ENCODE data around the gene DBX1.
"Not testable (repeated sequence)": the region's sequence is repeated elsewhere in the genome, so short reads cannot be mapped to it uniquely, and the experiment has no call there.

The DBX1 gene

GRCh38 chr11:20160425-20161229, at the start of gene DBX1:
Gene DBX1, minus strand, starts transcription at chr11:20160475. Its CDS starts 151 bp downstream, at chr11:20160324.
- DNase-seq: no peak

GRCh38 chr11:20208622-20209111, 48.4 kb upstream of the DBX1 start:
- no peak for DNase-seq

- no peak for DNase-seq
These were observed 47.7 kb upstream of the DBX1 start for GRCh38 chr11:20207781-20208621.

- DNase-seq: no peak
These were observed 45.5 kb upstream of the DBX1 start for GRCh38 chr11:20205807-20206206.

DNA sequence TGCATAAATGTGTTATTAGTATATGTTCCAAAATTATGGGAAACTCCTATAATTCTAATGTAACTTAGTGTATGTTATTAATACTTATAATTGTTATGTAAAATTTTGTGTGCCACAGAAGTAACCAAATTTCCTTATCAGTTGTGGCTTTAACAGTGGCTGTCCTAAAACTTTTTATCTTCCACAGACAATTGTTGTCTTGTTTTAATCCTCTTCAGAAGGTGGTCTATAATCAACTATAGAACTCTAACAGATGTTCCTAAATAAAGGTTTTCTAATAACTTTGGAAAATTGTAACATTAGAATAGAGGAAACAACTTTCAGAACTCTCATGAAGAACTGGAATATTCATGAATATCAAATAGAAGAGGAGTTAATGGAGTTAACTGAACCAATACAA, 44.4 kb upstream of the DBX1 start:
- DNase-seq: no peak

- no peak for DNase-seq
These were observed 43.6 kb upstream of the DBX1 start for GRCh38 chr11:20203831-20204230.

- no peak for DNase-seq
These were observed 41.0 kb upstream of the DBX1 start for GRCh38 chr11:20201231-20201630.

DNA sequence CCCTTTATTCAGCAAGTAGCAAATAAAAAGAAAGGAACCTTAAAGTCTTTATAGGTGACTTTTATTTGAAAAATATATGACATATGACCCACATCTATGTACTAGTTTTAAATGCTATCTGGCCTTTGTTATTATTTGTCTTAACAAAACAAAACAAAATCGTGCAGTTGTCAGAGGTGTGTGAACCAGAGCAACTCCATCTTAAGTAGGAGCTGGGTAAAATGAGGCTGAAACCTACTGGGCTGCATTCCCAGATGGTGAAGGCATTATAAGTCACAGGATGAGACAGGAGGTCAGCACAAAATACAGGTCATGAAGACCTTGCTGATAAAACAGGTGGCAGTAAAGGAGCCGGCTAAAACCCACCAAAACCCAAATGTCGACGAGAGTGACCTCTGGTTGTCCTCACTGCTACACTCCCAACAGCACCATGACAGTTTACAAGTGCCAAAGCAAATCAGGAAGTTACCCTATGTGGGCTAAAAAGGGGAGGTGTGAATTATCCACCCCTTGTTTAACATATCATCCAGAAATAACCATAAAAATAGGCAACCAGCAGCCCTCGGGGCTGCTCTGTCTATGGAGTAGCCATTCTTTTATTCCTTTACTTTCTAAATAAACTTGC, 40.2 kb upstream of the DBX1 start:
- not testable (repeated sequence) for DNase-seq

DNA sequence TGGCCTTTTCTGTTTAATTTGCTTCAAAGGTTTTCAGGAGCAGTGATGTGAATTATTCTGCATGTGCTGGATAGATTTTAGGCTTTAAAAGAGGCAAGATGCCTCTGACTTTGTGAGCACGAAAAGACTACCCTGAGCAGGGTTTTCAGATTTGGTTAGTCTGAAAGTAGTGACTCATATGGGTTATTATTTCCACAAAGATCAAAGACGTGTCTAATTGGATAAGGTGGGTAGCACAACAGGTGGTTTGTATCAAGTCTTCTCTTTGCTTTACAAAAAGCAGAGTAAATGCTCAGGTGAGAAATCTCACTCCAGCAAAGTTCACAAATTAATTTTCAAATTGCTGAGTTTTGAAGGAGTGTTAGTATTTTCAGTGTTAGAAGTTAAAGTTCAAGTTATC, 37.6 kb upstream of the DBX1 start:
- no peak for DNase-seq

- DNase-seq: no peak
These were observed 34.2 kb upstream of the DBX1 start for GRCh38 chr11:20194470-20194869.

GRCh38 chr11:20193307-20193706, 33.0 kb upstream of the DBX1 start:
- DNase-seq: no peak

DNA sequence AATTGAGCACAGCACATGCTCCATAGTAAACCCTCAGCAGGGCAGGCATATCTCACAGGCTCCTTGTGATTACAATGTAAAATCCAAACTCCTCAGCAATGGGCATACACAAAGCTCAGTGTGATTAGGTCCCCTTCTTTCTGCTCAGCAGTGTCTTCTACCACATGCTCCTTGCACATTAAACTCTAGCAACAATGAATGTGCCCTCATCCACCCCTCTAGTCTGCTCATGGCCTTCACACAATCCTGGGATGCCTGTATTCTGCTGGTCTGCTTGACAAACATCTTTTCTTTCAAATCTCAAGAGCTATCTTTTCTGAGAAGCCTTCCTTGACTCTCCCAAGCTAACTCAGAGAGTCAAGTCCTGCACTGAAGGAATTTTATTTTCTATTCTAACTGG, 32.4 kb upstream of the DBX1 start:
- no peak for DNase-seq

- no peak for DNase-seq
These were observed 31.9 kb upstream of the DBX1 start for GRCh38 chr11:20192151-20192550.

GRCh38 chr11:20178976-20179375, 18.7 kb upstream of the DBX1 start:
- DNase-seq: no peak

DNA sequence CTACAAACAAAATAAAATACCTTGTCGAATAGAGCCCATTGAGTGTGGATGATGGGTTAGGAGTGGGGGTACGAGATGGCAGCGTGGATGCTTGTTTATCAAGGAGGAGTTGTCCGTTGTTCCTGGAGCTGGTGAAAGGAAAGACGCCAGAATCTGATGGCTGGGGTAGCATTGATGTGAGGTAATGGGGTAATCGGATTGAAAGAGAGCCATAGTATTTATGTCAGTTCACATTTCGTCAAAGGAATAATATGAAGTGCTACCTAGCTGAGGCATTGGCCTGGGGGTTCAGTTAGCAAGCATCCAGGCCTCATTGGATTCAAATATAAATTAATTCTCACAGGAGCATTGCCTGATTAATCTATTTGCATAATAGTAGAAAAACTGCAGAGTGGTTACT, 16.9 kb upstream of the DBX1 start:
- no peak for DNase-seq

DNA sequence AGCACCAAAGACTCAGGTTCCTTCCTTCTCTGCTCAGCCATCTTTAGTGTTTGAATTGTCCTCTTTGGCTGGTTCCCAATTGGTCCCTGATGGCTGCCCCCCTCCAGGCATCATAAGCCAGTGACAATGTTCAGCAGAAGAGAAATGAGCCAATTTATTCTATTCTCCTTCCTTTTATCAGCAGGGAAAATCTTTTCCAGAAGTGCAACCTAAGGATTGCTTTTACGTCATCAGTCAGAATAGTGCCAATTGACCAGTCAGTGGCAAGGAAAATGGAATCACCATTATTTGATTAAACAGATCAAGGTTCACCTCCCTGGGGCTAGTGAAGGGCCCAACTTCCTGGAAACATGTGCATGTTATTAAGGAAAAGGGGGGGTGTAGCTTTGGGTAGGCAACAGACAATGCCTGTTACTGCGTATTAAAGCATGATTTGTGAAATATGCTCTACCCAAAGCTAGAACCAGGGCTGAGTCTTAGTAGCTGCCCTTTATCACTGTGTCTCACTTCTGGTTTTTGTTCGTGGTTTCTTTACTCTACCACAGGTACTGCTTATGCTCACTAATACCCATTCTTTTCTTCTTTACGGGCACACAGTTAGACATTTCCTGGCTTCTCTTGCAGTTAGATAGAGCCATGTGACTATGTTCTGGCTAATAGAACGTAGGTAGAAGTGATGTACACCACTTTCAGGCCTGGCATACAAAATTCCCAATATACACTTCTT, 12.6 kb upstream of the DBX1 start:
- no peak for DNase-seq

- no peak for DNase-seq
These were observed 3.7 kb upstream of the DBX1 start for GRCh38 chr11:20163783-20164481.

GRCh38 chr11:20162824-20163782, 2.8 kb upstream of the DBX1 start:
- no peak for DNase-seq

GRCh38 chr11:20161923-20162744, 1.9 kb upstream of the DBX1 start:
- DNase-seq: no peak
